OCI-LY3 (cell line): ENCODE measurements around the gene GAS2L1.

Experiments used
- H2AFZ ChIP-seq: fragments of 200-600, 300-600 bp; shearing (Covaris generic); 2 replicates; pipeline ENCODE4 v1.6.0; 2014; ENCODE audit warnings: antibody characterized with exemption, low read depth, low read length
- H3K27ac ChIP-seq: fragments of 200-600, 300-600 bp; sonication (generic); 2 replicates; pipeline ENCODE4 v1.5.1; 2014; ENCODE audit warnings: mild to moderate bottlenecking, low read length, moderate library complexity, mixed read lengths
- H3K27me3 ChIP-seq: fragments of 200-600, 300-600 bp; sonication (generic); 2 replicates; pipeline ENCODE4 v1.6.1; 2014; ENCODE audit warnings: low read depth, low read length, mixed read lengths
- H3K36me3 ChIP-seq: fragments of 200-600, 300-600 bp; sonication (generic); replicated peaks from 2 replicates; pipeline ENCODE3; 2014; ENCODE audit warnings: low read depth, low read length, mixed read lengths
- H3K4me1 ChIP-seq: fragments of 300-600, 200-600 bp; sonication (generic); 2 replicates; pipeline ENCODE4 v1.6.1; 2014; ENCODE audit warnings: low read length, mixed read lengths
- H3K4me2 ChIP-seq: fragments of 200-600, 300-600 bp; sonication (generic); 2 replicates; pipeline ENCODE4 v1.6.1; 2014; ENCODE audit warnings: low read length, mixed read lengths
- H3K4me3 ChIP-seq: fragments of 300-600, 200-600 bp; sonication (generic); 2 replicates; pipeline ENCODE4 v1.5.1; 2014; ENCODE audit warnings: antibody characterized with exemption, mild to moderate bottlenecking, low read length, moderate library complexity
- H3K79me2 ChIP-seq: fragments of 300-600, 200-600 bp; shearing (Covaris generic); 2 replicates; pipeline ENCODE4 v1.6.1; 2014; ENCODE audit warnings: mild to moderate bottlenecking, low read length, mixed read lengths
- H3K9ac ChIP-seq: fragments of 300-600, 200-600 bp; shearing (Covaris generic); 2 replicates; pipeline ENCODE4 v1.6.0; 2014; ENCODE audit warnings: mild to moderate bottlenecking, low read length, moderate library complexity
- H3K9me3 ChIP-seq: fragments of 200-600, 300-600 bp; shearing (Covaris generic); 2 replicates; pipeline ENCODE4 v1.6.1; 2014; ENCODE audit warnings: low read length, mixed read lengths; ENCODE audit not compliant: insufficient read depth
- H4K20me1 ChIP-seq: fragments of 200-600, 300-600 bp; sonication (generic); 2 replicates; pipeline ENCODE4 v1.6.1; 2016; ENCODE audit warnings: low read length, mixed read lengths; ENCODE audit not compliant: insufficient read depth
- EZH2phosphoT487 ChIP-seq: fragments of 200-600 bp; shearing (Covaris generic); IDR thresholded peaks from 2 replicates; pipeline ENCODE4 v1.6.1; 2018; ENCODE audit warnings: antibody characterized with exemption, mixed run types, low read depth
- TF ChIP-seq, protein P1 (sequence below): fragments of 200-600, 300-600 bp; sonication (generic); IDR thresholded peaks from 2 replicates; pipeline ENCODE4 v1.5.1; 2014; ENCODE audit warnings: antibody characterized with exemption, low read length, low read depth

GAS2L1 gene

GRCh38 chr22:29305836-29306174 lies 645 bp upstream of the GAS2L1 start:
- Histone ChIP-seq H3K27me3 (peaks cover 5% of the 10 kb centered on the region; the same call in 1 of the 2 replicates), H3K9ac (no peak overlapping the region), H3K4me2 (peak overlapping the region; percentile 92), H3K9me3 (no peaks in the 10 kb centered on the region), H3K36me3 (peaks cover 4% of the 10 kb centered on the region), H4K20me1 (peaks cover 11% of the 10 kb centered on the region), H3K4me1 (peaks cover 4% of the 10 kb centered on the region; the same call in 1 of the 2 replicates), H2AFZ (peak overlapping the region; percentile 87; the same call in 1 of the 2 replicates), H3K27ac (no peak overlapping the region), H3K79me2 (no peaks in the 10 kb centered on the region), H3K4me3 (peak overlapping the region; percentile 77)
- no peak for TF ChIP-seq EZH2phosphoT487
- TF ChIP-seq, protein P1, sequence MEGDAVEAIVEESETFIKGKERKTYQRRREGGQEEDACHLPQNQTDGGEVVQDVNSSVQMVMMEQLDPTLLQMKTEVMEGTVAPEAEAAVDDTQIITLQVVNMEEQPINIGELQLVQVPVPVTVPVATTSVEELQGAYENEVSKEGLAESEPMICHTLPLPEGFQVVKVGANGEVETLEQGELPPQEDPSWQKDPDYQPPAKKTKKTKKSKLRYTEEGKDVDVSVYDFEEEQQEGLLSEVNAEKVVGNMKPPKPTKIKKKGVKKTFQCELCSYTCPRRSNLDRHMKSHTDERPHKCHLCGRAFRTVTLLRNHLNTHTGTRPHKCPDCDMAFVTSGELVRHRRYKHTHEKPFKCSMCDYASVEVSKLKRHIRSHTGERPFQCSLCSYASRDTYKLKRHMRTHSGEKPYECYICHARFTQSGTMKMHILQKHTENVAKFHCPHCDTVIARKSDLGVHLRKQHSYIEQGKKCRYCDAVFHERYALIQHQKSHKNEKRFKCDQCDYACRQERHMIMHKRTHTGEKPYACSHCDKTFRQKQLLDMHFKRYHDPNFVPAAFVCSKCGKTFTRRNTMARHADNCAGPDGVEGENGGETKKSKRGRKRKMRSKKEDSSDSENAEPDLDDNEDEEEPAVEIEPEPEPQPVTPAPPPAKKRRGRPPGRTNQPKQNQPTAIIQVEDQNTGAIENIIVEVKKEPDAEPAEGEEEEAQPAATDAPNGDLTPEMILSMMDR, result no peak

GRCh38 chr22:29306835-29307595 lies 565 bp downstream of the GAS2L1 start:
- Histone ChIP-seq H3K4me1 (peaks cover 4% of the 10 kb centered on the region; the same call in 1 of the 2 replicates), H3K27ac (no peak overlapping the region), H3K9me3 (no peaks in the 10 kb centered on the region), H3K4me3 (peak overlapping the region; percentile 77), H2AFZ (peak overlapping the region; percentile 87), H3K79me2 (no peaks in the 10 kb centered on the region), H3K27me3 (peaks cover 5% of the 10 kb centered on the region; the same call in 1 of the 2 replicates), H4K20me1 (no peaks in the 10 kb centered on the region), H3K4me2 (peak overlapping the region; percentile 92), H3K36me3 (no peaks in the 10 kb centered on the region), H3K9ac (peak overlapping the region; percentile 45)
- TF ChIP-seq, protein P1, result no peak
- TF ChIP-seq EZH2phosphoT487, result no peak

GRCh38 chr22:29307596-29308147 lies 1.2 kb downstream of the GAS2L1 start:
- no peak for TF ChIP-seq EZH2phosphoT487
- TF ChIP-seq, protein P1, result no peak
- Histone ChIP-seq H2AFZ (no peak overlapping the region), H3K9ac (no peak overlapping the region), H4K20me1 (no peaks in the 10 kb centered on the region), H3K27ac (no peak overlapping the region), H3K4me3 (no peak overlapping the region), H3K4me1 (peaks cover 4% of the 10 kb centered on the region; the same call in 1 of the 2 replicates), H3K27me3 (peaks cover 5% of the 10 kb centered on the region; the same call in 1 of the 2 replicates), H3K4me2 (no peak overlapping the region), H3K9me3 (no peaks in the 10 kb centered on the region), H3K36me3 (no peaks in the 10 kb centered on the region), H3K79me2 (no peaks in the 10 kb centered on the region)

DNA sequence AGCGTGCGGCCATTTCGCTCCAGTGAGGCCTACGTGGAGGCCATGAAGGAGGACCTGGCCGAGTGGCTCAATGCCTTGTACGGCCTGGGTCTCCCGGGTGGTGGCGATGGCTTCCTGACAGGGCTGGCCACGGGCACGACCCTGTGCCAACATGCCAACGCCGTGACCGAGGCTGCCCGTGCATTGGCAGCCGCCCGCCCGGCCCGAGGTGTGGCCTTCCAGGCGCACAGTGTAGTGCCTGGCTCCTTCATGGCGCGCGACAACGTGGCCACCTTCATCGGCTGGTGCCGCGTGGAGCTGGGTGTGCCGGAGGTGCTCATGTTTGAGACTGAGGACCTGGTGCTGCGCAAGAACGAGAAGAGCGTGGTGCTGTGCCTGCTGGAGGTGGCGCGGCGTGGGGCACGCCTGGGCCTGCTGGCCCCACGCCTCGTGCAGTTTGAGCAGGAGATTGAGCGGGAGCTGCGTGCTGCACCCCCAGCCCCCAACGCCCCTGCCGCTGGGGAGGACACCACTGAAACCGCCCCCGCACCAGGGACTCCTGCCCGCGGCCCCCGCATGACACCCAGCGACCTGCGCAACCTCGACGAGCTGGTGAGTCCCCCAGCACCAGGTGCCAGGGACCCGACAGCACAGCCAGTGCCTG lies 1.8 kb downstream of the GAS2L1 start:
- Histone ChIP-seq H3K27me3 (peaks cover 5% of the 10 kb centered on the region; the same call in 1 of the 2 replicates), H3K27ac (no peak overlapping the region), H3K79me2 (no peaks in the 10 kb centered on the region), H3K4me2 (no peak overlapping the region), H3K4me1 (peaks cover 4% of the 10 kb centered on the region; the same call in 1 of the 2 replicates), H4K20me1 (no peaks in the 10 kb centered on the region), H3K36me3 (no peaks in the 10 kb centered on the region), H3K9ac (no peak overlapping the region), H2AFZ (no peak overlapping the region), H3K9me3 (no peaks in the 10 kb centered on the region), H3K4me3 (no peak overlapping the region)
- TF ChIP-seq, protein P1, result no peak
- TF ChIP-seq EZH2phosphoT487, result no peak
